HG03457 (cell line): Measurements from ENCODE around the gene UMODL1.

ENCODE experiments used
- ATAC-seq: cut with Tn5 transposase; IDR thresholded peaks from one replicate; pipeline ENCODE4 v1.9.1; 2021; ENCODE audit warnings: moderate number of reproducible peaks; ENCODE audit not compliant: unreplicated experiment

UMODL1 gene

DNA sequence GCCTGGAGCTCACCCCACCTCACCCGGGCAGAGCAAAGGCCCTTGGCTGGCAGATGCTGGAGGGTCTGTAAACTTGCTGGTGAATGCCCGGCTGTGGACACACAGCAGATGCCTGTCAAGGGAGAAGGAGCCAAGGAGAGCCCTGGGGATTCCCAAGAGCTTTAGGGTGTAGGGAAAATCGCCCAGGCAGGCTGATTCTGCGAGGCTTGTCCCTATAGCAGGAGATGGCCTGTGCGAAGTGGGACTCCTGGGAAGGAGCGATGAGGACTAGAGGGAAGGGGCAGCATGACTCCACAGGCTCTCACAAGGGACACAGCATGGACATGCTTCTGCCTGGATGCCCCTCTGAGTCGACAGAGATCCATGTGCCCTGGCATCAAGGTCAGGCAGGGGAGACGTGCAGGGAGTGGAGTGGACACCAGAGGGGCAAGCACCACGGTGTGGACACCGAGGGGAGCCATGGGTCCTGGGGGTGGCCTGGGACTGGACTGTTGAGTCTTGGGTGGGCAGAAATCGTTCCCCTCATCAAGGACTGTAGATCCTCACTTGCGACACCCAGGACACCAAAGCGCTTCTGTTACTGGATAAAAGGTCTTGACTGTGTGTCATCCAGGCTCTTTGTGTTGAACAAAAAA is 76.4 kb downstream of the UMODL1 start:
- no peak for ATAC-seq

DNA sequence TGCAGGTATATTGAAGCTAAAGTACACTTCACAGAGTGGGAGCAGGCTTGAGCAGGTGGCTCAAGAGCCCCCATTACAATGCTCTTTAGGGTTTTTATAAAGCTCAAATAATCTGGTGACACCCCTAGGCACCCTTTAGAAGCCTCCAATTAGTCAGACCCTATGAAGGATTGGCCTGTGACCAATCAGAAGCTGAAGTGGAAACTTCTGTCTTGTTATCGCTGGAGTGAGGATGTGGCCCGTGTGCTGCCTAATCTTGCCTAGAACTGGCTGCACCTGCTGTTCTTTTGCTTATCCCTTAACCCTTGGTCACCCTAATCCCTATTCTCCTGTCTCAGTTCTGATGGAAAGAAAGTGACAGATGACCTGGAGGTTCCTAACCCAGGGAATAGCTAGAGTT is 77.0 kb downstream of the UMODL1 start:
- no peak for ATAC-seq

DNA sequence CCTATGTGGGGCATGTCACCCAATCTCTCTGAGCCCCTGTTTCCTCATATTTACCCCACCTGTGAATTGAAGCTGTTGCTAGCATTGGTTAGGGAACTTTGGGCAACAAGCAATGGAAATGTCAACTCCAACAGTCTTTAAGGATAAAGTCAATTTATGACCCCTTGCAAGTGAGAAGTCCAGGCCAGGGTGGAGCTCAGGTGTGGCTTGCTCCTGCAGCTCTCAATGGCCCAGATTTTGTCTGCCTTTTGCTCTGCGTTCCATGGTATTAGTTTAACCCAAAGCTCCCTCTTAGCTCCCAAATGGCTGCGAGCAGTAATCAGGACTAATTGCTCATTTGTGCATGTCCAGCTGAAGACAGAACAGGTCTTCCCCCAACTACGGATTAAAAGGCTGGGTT is 77.5 kb downstream of the UMODL1 start:
- ATAC-seq, result no peak

DNA sequence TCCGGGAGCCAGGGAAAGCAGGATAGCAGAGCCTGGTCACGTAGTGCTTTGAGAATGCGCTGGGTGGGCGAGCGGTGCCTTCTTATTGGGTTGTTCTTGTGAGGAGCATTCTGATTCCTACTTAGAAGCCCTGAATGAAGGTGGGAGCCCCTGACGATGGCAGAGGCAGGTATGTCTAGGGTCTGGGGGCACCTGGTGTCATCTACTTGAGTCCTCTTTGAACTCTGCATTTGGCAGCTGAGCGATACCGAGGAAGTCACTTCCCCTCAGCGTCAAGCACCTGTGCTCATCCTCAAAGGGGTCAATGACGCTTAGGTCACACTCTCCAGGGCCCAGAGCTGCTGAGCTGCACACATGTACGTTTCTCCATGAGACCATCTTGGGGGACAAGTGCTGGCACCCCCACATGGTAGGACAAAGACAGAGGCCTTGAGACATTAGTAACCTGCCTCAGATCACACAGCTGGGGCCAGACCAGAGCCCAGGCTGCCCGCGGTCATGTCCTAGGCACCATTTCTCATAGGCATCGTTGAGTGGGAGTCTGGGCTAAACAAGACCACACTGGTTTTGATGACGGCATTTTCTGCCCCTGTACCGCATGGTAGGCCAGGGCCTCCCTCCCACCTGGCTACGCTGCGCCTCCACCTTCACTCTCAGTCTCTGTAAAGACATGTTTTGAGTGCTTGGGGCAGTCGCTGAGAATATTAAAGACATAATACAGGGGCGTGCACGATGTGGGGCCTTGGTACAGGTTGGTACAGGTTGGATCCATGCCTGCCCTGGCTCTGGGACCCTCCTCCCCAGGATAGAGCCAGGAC is 78.7 kb downstream of the UMODL1 start:
- no peak for ATAC-seq

DNA sequence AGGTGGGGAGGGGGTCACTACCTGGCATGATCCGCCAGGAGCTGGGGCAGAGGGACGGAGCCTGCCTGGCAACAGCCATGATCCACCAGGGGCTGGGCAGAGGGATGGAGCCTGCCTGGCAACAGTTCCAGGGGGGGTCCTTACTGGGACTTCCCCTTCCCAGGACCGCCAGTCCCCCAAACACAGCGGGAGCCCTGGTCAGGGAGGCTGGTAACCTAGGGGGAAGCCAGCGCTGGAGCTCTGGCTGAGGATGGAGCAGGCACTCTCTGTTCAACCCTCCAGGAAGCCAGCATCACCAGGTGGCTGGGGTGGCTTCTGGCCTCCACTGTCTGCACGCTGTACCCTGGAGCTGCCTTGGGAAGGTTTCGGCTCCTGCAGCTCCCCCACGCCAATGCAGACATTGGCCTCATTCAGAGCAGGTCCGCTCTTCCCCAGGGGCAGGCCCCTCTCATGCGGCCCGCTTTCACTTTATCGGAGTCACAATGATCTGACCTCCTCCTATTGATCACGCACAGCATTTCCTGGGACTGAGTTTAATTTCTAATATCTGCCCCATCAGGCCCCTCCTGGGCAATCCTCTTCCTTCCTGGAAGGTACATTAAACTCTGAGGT is 79.5 kb downstream of the UMODL1 start:
- no peak for ATAC-seq

DNA sequence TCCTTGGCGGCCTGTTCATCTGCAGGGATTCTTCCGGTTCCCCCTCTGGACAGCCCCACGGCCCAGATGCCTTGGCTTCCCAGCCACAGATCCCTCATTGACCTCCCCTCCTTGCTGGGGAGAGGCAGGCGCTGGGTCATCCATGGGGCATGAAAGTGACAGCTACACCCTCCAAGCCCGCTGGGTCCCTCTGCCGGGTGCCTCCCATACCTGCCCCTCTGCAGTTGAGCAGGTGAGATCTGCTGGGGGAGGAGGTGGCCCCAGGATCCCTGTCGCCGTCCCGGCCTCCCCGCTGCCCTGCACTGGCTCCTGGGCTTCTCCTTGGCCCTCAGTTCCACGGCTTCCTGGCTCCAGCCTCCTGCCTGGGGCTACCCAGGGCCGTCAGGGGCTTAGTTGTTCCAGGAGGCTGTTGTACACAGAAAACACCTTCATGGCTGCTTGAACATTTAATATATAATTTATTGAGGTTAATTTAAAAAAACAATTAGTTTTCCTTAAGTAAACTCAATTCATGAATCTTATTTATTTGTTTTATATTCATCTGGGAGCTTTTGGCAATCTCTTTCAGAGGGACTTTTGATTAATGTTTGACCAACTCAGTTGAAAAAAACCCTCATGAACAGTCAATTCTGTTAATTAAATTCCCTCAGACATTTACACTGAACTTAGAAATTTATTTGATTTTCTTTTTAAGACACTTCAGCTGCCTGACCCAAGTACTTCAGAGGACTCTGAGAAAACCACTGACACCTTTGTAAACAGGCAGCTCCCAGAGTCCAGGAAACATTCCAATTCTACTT is 80.2 kb downstream of the UMODL1 start:
- ATAC-seq, result no peak

DNA sequence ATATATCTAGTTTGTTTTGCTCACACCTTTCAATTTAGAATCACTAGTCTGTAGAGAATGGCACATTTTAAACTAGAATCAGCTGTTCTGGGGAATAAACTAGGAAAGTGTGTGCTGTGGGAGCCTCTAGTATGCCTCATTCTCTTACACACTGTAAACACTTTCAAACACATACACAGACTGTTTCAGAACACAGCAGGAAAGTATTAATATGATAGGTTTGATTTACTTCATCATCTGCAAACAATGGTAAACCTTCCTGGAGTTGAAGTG is 80.8 kb downstream of the UMODL1 start:
- ATAC-seq, result no peak

DNA sequence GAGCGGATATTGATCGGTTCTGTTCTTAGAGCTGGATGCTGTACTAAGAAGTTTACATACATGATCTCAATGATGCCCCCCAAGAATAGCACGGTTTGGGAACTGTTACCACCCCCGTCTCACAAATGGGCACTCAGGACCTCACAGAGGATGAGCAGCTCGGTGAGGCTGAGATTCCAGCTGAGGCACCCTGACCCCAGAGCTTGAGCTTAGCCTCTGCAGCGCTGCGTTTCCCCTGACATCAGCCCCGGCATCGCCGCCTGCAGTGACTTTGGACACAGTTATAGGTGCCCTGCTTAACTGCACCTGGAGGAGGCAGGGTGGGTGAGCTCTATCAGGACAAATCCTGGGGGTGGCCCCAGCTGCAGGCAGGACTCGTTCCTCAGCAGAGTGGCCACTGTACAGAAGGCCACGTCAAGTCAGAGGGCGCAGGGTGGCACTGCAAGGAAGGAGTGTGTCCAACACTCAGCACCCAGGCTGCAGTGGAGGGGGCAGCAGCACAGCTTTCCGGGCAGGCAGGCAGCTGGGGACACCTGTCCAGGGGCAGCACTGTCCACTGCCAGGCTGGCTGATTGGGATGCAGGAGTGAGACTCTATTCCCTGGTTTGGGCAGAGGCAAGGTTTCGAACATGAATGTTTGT is 82.0 kb downstream of the UMODL1 start:
- no peak for ATAC-seq

DNA sequence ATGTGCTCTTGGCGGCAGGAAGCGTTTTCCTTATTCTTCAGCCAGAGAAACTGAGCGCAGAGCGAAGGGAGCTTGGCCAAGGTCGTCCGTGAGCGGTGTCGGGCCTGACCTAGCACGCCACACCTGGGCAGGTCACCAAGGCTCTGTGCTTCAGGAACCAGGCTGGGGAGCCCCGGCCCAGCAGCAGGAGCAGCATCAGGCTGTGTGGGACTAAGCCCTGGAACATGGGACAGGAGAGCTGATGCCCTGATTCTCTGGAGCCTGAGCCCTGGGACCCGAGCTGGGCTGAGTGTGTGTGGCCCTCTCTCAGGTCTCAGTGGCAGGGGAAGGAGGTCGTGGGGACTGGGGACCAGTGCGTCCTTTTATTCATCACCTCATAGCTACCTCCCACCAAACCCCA is 82.6 kb downstream of the UMODL1 start:
- ATAC-seq, result no peak

DNA sequence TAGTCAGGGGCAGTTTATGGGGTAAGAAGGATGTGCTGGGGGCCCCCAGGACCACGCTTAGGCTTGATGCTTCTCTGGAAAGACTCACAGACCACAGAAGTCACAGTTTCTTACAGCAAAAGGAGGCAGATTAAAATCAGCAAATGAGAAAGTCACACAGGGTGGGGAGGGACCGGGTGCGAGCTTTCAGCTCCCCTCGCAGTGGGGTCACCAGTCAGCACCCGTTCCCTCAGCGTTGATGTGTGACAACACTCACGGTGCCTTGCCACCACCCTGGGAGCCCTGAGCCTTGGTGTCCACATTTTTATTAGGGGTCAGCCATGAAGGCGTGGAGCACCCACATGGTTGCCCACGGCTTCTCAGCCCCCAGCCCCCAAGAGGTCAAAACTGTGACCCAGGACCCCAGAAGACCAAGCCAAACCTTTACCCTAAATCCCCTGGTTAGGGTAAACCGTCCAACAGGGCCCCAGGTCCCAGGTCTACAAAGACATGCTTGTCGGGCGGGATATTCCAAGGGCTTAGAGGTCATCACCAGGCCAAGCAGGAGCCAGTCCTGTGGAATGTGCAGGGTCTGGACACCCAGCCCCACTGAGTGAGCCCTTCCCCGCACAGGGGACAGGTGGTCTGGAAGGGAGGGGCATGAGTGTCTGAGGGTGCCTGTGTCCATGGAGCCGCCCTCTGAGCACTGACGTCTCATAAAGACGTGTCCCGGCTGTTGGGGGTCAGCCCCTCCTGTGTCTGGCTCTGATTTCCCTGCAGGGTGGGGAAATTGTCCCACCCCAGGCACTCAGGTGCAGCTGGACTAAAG is 83.3 kb downstream of the UMODL1 start:
- ATAC-seq, result no peak

DNA sequence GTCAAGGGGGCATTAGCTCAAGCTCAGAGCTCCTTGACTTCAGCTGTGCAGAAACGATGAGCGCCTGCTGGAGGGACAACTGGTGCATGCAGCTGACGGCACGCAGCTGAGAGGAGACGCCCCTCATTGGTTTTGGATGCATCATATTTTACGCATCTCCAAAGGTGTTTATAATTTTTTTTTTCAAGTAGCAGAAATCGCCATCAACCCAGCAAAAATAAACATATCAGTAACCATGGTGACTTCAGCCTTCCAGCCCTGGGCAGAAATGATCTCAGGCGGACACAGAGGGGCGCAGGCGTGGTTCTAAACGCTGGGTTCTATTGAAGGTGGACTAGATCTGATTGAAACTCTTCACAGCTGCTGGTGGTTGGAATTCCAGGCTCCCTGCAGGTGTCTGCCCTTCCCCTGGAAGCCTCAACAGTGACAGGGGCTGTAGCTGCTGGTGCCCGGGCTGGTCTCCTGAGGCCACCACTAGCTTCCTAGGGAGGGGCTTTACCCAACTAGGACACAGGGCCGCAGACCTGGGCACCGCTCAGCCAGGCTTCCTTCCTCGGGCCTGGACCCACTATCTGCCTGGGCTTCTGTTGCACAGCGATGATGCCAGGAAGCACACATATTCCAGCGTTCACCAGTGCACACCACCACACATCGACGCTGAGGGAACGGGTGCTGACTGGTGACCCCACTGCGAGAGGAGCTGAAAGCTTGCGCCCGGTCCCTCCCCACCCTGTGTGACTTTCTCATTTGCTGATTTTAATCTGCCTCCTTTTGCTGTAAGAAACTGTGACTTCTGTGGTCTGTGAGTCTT is 84.1 kb downstream of the UMODL1 start:
- no peak for ATAC-seq

DNA sequence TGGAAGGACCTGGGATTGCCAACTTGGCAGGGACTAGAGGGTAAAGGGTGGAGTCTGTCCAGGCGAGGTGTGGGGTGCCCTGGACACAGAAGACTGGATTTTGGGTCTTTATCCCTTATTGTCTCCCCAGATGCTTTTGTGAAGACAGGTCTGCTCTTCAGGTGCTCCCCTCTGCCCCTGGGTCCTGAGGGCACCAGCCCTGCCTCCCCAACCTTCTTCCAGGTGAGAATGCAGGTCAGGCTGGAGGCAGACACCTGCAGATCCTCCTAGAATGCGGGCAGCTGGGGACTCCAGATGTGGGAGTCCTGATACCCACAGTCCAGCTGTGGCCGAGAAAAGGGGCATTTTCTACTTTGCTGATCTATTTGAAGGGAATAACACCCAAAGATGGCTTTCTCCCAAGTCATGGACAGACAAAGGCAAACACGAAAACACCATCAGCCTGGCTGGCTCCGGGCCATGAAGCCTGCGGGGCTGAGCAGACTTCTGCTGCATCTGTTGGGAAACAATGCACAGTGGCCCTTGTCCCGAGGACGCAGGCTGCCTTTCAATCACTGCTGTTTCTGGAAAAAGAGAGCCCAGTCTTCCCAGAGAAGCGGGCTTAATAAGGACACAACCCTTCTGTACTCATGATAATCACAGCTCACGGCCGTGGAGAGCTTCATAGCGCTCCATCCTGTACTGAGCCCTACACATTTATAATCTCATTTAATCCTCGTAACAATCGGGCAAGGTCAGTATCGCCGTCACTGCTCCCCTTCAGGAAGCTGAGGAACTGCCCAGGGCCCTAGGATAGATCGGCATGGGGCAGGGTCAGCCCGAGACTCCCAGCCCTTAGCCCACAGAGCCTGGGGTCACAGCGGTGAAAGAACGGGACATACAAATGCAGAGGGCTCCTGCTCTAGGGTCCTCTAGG is 85.8 kb downstream of the UMODL1 start:
- no peak for ATAC-seq

DNA sequence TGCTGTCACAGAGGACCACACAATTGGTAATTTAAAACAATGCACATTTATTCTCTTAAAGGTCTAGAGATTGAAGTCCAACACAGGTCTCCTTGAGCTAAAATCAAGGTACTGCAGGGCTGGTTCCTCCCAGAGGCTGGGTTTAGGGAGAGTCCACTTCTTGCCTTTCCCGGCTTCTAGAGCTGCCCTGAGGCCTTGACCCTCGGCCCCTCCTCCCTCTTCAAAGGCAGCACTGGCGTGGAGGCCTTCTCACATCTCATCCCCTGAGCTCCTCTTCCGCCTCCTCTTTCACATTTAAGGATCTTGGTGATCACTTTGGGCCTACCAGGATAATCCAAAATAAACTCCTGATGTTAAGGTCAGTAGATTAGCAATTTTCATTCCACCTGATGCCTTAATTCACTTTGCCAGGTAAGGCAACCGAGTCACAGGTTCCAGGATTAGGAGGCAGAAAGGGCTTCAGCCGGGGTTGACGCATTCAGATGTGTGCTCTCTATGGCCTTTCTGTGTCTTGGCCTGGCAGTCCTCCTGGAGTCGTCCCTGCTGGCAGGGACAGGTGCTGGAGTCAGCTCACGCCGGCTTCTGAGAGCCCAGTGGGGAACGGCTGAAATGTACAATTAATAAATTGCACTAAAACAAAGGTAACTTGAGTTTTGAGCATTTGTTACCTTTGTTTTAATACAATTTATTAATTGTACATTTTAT is 86.6 kb downstream of the UMODL1 start:
- ATAC-seq, result no peak

DNA sequence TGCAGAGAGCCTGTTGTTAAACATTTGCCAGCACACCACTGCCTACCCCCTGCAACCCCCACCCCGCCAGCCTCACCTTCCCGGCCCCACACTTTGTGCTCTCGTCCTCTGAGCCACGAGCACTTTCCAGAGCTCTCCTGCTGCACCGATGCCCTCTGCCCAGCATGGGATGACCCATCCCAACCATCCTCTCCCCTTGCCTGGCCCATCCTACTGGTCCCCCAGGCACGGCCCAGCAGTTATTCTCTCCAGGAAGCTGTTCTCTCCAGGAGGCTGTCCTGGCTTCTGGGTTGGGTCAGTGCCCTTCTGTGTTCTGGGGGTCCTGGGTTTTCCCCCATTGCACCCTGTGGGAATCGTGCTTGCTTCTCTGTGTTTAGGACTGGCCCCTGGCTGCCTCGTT is 87.7 kb downstream of the UMODL1 start:
- no peak for ATAC-seq

DNA sequence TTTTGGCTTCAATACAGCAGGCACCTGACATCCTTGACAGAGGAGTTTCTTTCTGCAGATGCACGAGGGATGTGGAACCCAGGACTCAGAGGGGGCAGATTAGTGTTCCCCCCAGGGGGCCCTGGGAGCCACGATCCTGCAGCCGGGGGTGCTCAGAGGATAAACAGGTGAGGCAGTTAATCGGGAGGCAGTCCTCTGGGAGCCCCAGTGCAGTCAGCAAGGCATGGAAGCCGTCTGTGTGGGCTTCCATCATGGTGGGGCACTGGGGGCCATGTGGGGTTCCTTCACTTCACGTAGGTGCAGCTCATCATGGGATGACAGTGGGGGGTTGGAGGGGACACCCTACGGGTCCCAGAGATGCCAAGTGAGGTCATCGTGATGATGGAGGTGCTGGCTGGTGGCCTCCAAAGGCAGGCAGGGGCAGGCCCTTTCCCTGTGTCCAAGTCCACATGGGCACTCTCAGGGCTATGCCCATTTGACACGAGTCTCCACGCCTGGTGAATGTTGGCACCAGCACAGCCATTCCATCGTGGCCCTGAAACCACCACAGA is 88.5 kb downstream of the UMODL1 start:
- ATAC-seq, result no peak

DNA sequence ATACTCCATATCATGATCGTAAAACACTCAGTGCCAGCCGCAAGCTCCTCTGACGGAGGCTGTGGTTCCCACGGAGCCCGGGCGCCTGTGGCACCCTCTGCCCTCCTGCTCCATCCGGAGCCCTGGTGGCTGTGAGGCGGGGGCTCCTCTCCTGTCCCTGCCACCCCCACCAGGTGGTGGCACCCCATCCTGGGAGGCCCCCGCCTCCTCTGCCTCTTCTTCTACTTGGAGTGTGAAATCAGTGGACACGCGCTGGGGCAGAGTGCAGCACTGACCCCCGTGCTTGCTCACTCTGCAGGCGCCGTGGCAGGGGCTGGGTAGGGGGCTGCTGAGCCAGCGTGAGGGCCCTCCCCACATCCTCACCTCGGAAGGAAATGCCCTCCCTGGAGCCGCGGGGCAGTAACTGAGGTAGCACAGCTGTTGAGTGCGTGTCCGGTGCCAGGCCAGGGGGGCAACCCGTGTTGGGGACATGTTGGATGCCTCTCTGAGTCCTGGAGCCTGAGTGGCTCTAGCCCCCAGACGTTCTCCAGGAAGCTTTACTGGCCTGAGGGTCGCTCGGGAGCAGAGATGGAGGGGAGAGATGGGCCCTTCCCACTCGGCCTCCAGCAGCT is 89.1 kb downstream of the UMODL1 start:
- ATAC-seq, result no peak

DNA sequence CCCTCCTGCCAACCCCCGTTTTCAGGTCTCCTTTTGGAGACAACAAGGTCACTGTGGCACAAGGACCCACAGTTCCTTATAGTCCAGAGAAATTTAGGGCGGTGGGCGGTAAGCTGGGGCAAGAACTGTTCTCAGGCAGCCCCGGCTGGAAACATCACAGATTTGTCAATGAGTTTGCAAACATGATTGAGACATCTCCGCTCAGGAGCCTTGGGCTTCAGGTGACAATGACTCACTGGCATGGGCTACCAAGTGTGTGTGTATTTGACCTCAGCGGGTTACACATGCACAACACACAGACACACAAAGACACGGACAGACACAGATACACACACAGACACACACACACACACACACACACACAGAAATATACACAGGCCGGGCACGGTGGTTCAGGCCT is 89.6 kb downstream of the UMODL1 start:
- no peak for ATAC-seq
